Breast epithelium (tissue), 3 donors: ENCODE results near the gene PCDHB11.
"Not testable (repeated sequence)": the region's sequence is repeated elsewhere in the genome, so short reads cannot be mapped to it uniquely, and the experiment has no call there.

Experiments used
- CTCF ChIP-seq, 3 donors: fragments of 450-650 bp; IDR thresholded peaks; one replicate each; pipeline ENCODE4 v1.5.1; 2016 to 2017; ENCODE audit warnings: antibody characterized with exemption in 3 of 3, mild to moderate bottlenecking in 3 of 3, moderate library complexity in 3 of 3
- POLR2A ChIP-seq: fragments of 450-650 bp; IDR thresholded peaks from one replicate; pipeline ENCODE4 v1.6.1; 2016; ENCODE audit warnings: antibody characterized with exemption, mild to moderate bottlenecking, moderate library complexity

DNA sequence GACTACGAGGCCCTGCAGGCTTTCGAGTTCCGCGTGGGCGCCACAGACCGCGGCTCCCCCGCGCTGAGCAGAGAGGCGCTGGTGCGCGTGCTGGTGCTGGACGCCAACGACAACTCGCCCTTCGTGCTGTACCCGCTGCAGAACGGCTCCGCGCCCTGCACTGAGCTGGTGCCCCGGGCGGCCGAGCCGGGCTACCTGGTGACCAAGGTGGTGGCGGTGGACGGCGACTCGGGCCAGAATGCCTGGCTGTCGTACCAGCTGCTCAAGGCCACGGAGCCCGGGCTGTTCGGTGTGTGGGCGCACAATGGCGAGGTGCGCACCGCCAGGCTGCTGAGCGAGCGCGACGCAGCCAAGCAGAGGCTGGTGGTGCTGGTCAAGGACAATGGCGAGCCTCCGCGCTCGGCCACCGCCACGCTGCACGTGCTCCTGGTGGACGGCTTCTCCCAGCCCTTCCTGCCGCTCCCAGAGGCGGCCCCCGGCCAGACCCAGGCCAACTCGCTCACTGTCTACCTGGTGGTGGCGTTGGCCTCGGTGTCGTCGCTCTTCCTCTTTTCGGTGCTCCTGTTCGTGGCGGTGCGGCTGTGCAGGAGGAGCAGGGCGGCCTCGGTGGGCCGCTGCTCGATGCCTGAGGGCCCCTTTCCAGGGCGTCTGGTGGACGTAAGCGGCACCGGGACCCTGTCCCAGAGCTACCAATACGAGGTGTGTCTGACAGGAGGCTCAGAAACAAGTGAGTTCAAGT, 15.1 kb upstream of the PCDHB11 start:
- TF ChIP-seq CTCF (IDR thresholded peaks at IDR 0.05); POLR2A: not testable (repeated sequence)
